HepG2 (cell line): ENCODE data around the gene SORBS2. TPM values are rescaled to one million over a fixed set of nuclear protein-coding genes. Genes with fewer than 3 reads are reported as not detected.
A peak's percentile ranks its signal among the peaks of the same experiment; 100 is the strongest.

ENCODE experiments used
- BORCS8-MEF2B ChIP-seq: sonication (generic); formaldehyde crosslinking; IDR thresholded peaks from 2 replicates; pipeline ENCODE4 v1.8.0; 2022; ENCODE audit warnings: mild to moderate bottlenecking, missing genetic modification reagents
- CBX2 ChIP-seq, 2 experiments: fragments of 200-600 bp in 1 of 2; sonication (generic); formaldehyde crosslinking in 1 of 2; IDR thresholded peaks; 2 replicates each; pipeline versions ENCODE4 v1.7.0 to v1.8.1; 2018 to 2022; ENCODE audit warnings: low read depth in 2 of 2, low read length in 1 of 2, mild to moderate bottlenecking in 1 of 2, missing genetic modification reagents in 1 of 2
- CHD4 ChIP-seq: fragments of 200-600 bp; sonication (generic); IDR thresholded peaks from 2 replicates; pipeline ENCODE4 v1.7.0; 2017; ENCODE audit warnings: mild to moderate bottlenecking, low read length, borderline replicate concordance
- FOXA3 ChIP-seq: IDR thresholded peaks from 2 replicates; pipeline ENCODE4 v1.6.1; 2016; ENCODE audit warnings: missing genetic modification reagents, missing compliant biosample characterization
- HCFC1 ChIP-seq: fragments of 150-350 bp; IDR thresholded peaks from 2 replicates; pipeline ENCODE4 v1.6.1; 2014; ENCODE audit warnings: low read depth, low read length
- KDM5A ChIP-seq: fragments of 200-600 bp; sonication (generic); IDR thresholded peaks from 2 replicates; pipeline ENCODE4 v1.7.0; 2018; ENCODE audit warnings: antibody characterized with exemption, mild to moderate bottlenecking, low read length, borderline replicate concordance
- LCORL ChIP-seq, 2 experiments: fragments of 450-650 bp in 1 of 2; sonication (generic) in 1 of 2; formaldehyde crosslinking in 1 of 2; IDR thresholded peaks; 2 replicates each; pipeline versions ENCODE4 v1.5.0 to v1.6.1; 2017 to 2020; ENCODE audit warnings: antibody characterized with exemption in 1 of 2, missing genetic modification reagents in 1 of 2
- MEIS2 ChIP-seq: sonication (generic); formaldehyde crosslinking; IDR thresholded peaks from 2 replicates; pipeline ENCODE4 v1.9.0; 2021; ENCODE audit warnings: mild to moderate bottlenecking, missing genetic modification reagents
- MTA1 ChIP-seq: sonication (generic); formaldehyde crosslinking; IDR thresholded peaks from 2 replicates; pipeline ENCODE4 v1.4.0; 2020; ENCODE audit warnings: missing genetic modification reagents, mild to moderate bottlenecking, borderline replicate concordance
- MXD3 ChIP-seq: IDR thresholded peaks from 2 replicates; pipeline ENCODE4 v1.6.1; 2016; ENCODE audit warnings: mild to moderate bottlenecking, missing biosample characterization, missing genetic modification reagents
- NONO ChIP-seq, 2 experiments: fragments of 450-650 bp in 1 of 2; sonication (generic) in 1 of 2; formaldehyde crosslinking in 1 of 2; IDR thresholded peaks in 1 of 2; conservative IDR thresholded peaks in 1 of 2; 2 replicates each; pipeline versions ENCODE4 v1.6.1 to v1.8.0; 2017 to 2022; ENCODE audit warnings: mild to moderate bottlenecking in 1 of 2, missing genetic modification reagents in 1 of 2, moderate library complexity in 1 of 2
- PHF21A ChIP-seq: sonication (generic); formaldehyde crosslinking; IDR thresholded peaks from 2 replicates; pipeline ENCODE4 v1.5.0; 2020; ENCODE audit warnings: mild to moderate bottlenecking, missing genetic modification reagents
- SMAD3 ChIP-seq: sonication (generic); formaldehyde crosslinking; IDR thresholded peaks from 2 replicates; pipeline ENCODE4 v1.4.0; 2020; ENCODE audit warnings: missing genetic modification reagents
- TMF1 ChIP-seq: sonication (generic); formaldehyde crosslinking; IDR thresholded peaks from 2 replicates; pipeline ENCODE4 v1.8.1; 2022; ENCODE audit warnings: low read depth, missing genetic modification reagents
- ZBTB37 ChIP-seq: sonication (generic); formaldehyde crosslinking; IDR thresholded peaks from 2 replicates; pipeline ENCODE4 v1.4.0; 2020; ENCODE audit warnings: mild to moderate bottlenecking, missing genetic modification reagents
- ZFP41 ChIP-seq: sonication (generic); formaldehyde crosslinking; IDR thresholded peaks from 2 replicates; pipeline ENCODE4 v1.4.0; 2020; ENCODE audit warnings: mild to moderate bottlenecking, missing genetic modification reagents, borderline replicate concordance
- ZFYVE20 ChIP-seq: sonication (generic); formaldehyde crosslinking; IDR thresholded peaks from 2 replicates; pipeline ENCODE4 v1.8.0; 2023; ENCODE audit warnings: low read depth, mild to moderate bottlenecking, moderate library complexity, missing genetic modification reagents, borderline replicate concordance
- ZNF234 ChIP-seq: sonication (generic); formaldehyde crosslinking; conservative IDR thresholded peaks from 2 replicates; pipeline ENCODE4 v1.5.1; 2020; ENCODE audit warnings: mild to moderate bottlenecking, missing genetic modification reagents
- ZNF468 ChIP-seq: sonication (generic); formaldehyde crosslinking; IDR thresholded peaks from 2 replicates; pipeline ENCODE4 v1.8.0; 2022; ENCODE audit warnings: mild to moderate bottlenecking, moderate library complexity, missing genetic modification reagents
- ZNF512B ChIP-seq: sonication (generic); formaldehyde crosslinking; IDR thresholded peaks from 2 replicates; pipeline ENCODE4 v1.5.1; 2020; ENCODE audit warnings: missing genetic modification reagents, mild to moderate bottlenecking, borderline replicate concordance
- ZNF746 ChIP-seq: sonication (generic); formaldehyde crosslinking; IDR thresholded peaks from 2 replicates; pipeline ENCODE4 v1.8.0; 2022; ENCODE audit warnings: mild to moderate bottlenecking, missing genetic modification reagents
- ZNF773 ChIP-seq: sonication (generic); formaldehyde crosslinking; IDR thresholded peaks from 2 replicates; pipeline ENCODE4 v1.4.0; 2020; ENCODE audit warnings: missing genetic modification reagents, borderline replicate concordance
- polyA plus RNA-seq, 8 experiments: library from polyadenylated mRNA; depleted of rRNA in 3 of 8; stranded (reverse) in 7 of 8; unstranded in 1 of 8; fragments of >200 nt; fragmentation: Illumina TruSeq in 4 of 8; extraction: Trizol in 4 of 8; gene quantifications; 2 replicates each; pipeline versions ENCODE4 v1.2.1 to v1.2.3, GENCODE V29; 2011 to 2016; ENCODE audit warnings: low read depth in 4 of 8, missing spikeins in 1 of 8, mixed read lengths in 1 of 8; ENCODE audit not compliant: insufficient read depth in 1 of 8
- total RNA-seq, 5 experiments: library from RNA; depleted of rRNA; stranded (reverse); fragments of >200 nt; fragmentation: Illumina TruSeq; extraction: Trizol; gene quantifications; 2 replicates each; pipeline ENCODE4 v1.2.3, GENCODE V29; 2016; ENCODE audit warnings: low read depth in 1 of 5

The SORBS2 gene
- total and polyA plus RNA-seq, 2 of the 13 experiments (the other 11 are each of a cell fraction or from before 2014, with no cell fraction given): 25.0 to 80.5 TPM

- TF ChIP-seq ZNF468 (CRISPR knock-in tag) (no peak), PHF21A (CRISPR knock-in tag) (no peak), BORCS8-MEF2B (CRISPR knock-in tag) (no peak), NONO (IDR thresholded peaks at IDR 0.05) (no peak), NONO (CRISPR knock-in tag; conservative IDR thresholded peaks at IDR 0.05) (peak; percentile 70; the same call in 1 of the 2 replicates), ZNF773 (CRISPR knock-in tag) (no peak), KDM5A (no peak), ZBTB37 (CRISPR knock-in tag) (no peak), MXD3 (no peak), CHD4 (no peak; the same call in 1 of the 2 replicates), TMF1 (CRISPR knock-in tag) (no peak), MEIS2 (CRISPR knock-in tag) (no peak), ZNF512B (CRISPR knock-in tag) (no peak), HCFC1 (no peak), MTA1 (CRISPR knock-in tag) (no peak; the same call in 1 of the 2 replicates), SMAD3 (peak; percentile 85), LCORL (IDR thresholded peaks at IDR 0.05) (no peak), LCORL (CRISPR knock-in tag; IDR thresholded peaks at IDR 0.05) (no peak), ZNF234 (CRISPR knock-in tag) (no peak), ZNF746 (CRISPR knock-in tag) (no peak), ZFP41 (CRISPR knock-in tag) (no peak), CBX2 (IDR thresholded peaks at IDR 0.05; ENCODE audit: low read depth, low read length) (no peak), CBX2 (CRISPR knock-in tag; IDR thresholded peaks at IDR 0.05; ENCODE audit: low read depth) (no peak), ZFYVE20 (CRISPR knock-in tag) (no peak), FOXA3 (CRISPR knock-in tag) (peak; percentile 94)
Observed at GRCh38 chr4:185713731-185714130, 98.3 kb downstream of the SORBS2 start (continued).
